Body of pancreas (tissue), 4 donors: ENCODE measurements around the gene WTAP. TPM values are rescaled to one million over a fixed set of nuclear protein-coding genes. Genes with fewer than 3 reads are reported as not detected.
"Not testable (repeated sequence)": the region's sequence is repeated elsewhere in the genome, so short reads cannot be mapped to it uniquely, and the experiment has no call there.

ENCODE experiments used
- ATAC-seq: fragments of 150-250 bp; one replicate; pipeline ENCODE4 v1.9.1; 2016
- DNase-seq, 4 donors: peaks; one replicate each; pipeline ENCODE4 v3.0.0-alpha.2; 2019
- H3K27ac ChIP-seq, 4 donors: fragments of 200-600 bp; sonication (generic); 1 replicate in 3 of 4; 2 replicates in 1 of 4; pipeline versions ENCODE4 v1.5.1 to v1.6.1; 2016 to 2019; ENCODE audit warnings: mild to moderate bottlenecking in 1 of 4, mixed read lengths in 1 of 4, moderate library complexity in 1 of 4
- H3K27me3 ChIP-seq, 2 donors: fragments of 200-600 bp; sonication (generic); one replicate each; pipeline ENCODE4 v1.6.0; 2016; ENCODE audit warnings: mild to moderate bottlenecking in 1 of 2
- H3K36me3 ChIP-seq, 2 donors: fragments of 200-600 bp; sonication (generic); replicated peaks in 1 of 2; 2 replicates each; pipeline ENCODE4 v1.5.1; 2016; ENCODE audit warnings: low read depth in 2 of 2; ENCODE audit not compliant: insufficient read depth in 1 of 2
- H3K4me1 ChIP-seq: fragments of 200-600 bp; sonication (generic); one replicate; pipeline ENCODE4 v1.6.0; 2016
- H3K4me3 ChIP-seq, 2 donors: fragments of 200-600 bp; sonication (generic); 1 replicate in 1 of 2; 2 replicates in 1 of 2; pipeline ENCODE4 v1.5.1; 2016 to 2019
- H3K9me3 ChIP-seq, 3 donors: fragments of 200-600 bp; sonication (generic); 1 replicate in 2 of 3; 2 replicates in 1 of 3; pipeline ENCODE4 v1.5.1; 2016
- CTCF ChIP-seq, 7 experiments: fragments of 450-650 bp in 4 of 7; fragments of 200-600 bp in 3 of 7; sonication (generic) in 3 of 7; IDR thresholded peaks; one replicate each; pipeline ENCODE4 v1.5.1; 2016 to 2019; ENCODE audit warnings: antibody characterized with exemption in 7 of 7
- POLR2A ChIP-seq, 3 donors: fragments of 450-650 bp; IDR thresholded peaks; one replicate each; pipeline ENCODE4 v1.6.1; 2016; ENCODE audit warnings: antibody characterized with exemption in 3 of 3, mild to moderate bottlenecking in 2 of 3
- WGBS, 2 donors: methylation state at CpG; one replicate each; pipeline ENCODE4 v1.1.5; 2017; 5-methylcytosine and 5-hydroxymethylcytosine counted together
- intact Hi-C: fragments of 100-400 bp; cut with DNase I; formaldehyde crosslinking; loops from one replicate; pipeline ENCODE4 v1.15.1; 2023
- total RNA-seq, 2 donors: library from RNA; depleted of rRNA; stranded (reverse); fragments of >200 nt; gene quantifications; one replicate each; pipeline ENCODE4 v1.1.0, GENCODE V29; 2016

The WTAP gene
- total RNA-seq, 2 donors from 2014 or later: 56.8 to 58.7 TPM

GRCh38 chr6:159720708-159721107 lies 6.6 kb upstream of the WTAP start:
- 33 to 48% methylated on average over 7 of the region's 7 CpGs for WGBS, 2 donors
- no peaks in the 10 kb centered on the region for H3K27me3 ChIP-seq
- H3K27ac ChIP-seq: no peak overlapping the region
- intact Hi-C loops: no loop called here
- no peaks in the 10 kb centered on the region for H3K36me3 ChIP-seq
- DNase-seq: peak; percentile 52 to 76 (median 58)
- H3K4me3 ChIP-seq: no peak overlapping the region
- H3K9me3 ChIP-seq: no peaks in the 10 kb centered on the region
- peaks cover 63% of the 10 kb centered on the region for H3K4me1 ChIP-seq
- no peak for ATAC-seq
- TF ChIP-seq POLR2A (IDR thresholded peaks at IDR 0.05): no peak
- peak; percentile 12 to 72 (median 45) for TF ChIP-seq CTCF (IDR thresholded peaks at IDR 0.05)

GRCh38 chr6:159721981-159722380 lies 5.3 kb upstream of the WTAP start:
- H3K4me3 ChIP-seq, intact Hi-C loops, DNase-seq, H3K9me3 ChIP-seq, H3K36me3 ChIP-seq, ATAC-seq, H3K27me3 ChIP-seq, H3K27ac ChIP-seq: not testable (repeated sequence)
- H3K4me1 ChIP-seq: peaks cover 54% of the 10 kb centered on the region
- WGBS, 2 donors: 97 to 100% methylated on average over 3 of the region's 3 CpGs

DNA sequence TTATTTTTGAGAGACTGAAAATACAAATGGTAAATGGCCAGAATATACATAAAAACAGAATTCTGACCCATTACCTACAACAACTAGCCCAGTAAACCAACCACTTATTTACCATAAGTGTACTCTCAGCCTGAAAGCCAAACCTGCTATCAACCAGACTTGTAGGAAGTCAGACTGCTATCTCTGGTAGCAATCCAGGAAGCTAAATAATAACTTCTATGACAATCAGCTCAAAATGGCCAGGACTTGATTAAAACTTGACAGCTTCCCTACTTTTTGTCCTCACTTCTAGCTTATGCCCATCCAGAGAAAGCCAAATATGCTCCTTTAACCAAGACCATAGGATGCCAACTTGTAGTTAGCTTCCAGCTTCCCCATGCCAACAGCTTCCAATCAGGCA lies 4.7 kb upstream of the WTAP start:
- TF ChIP-seq POLR2A (IDR thresholded peaks at IDR 0.05) (no peak), CTCF (IDR thresholded peaks at IDR 0.05) (no peak)
- DNase-seq (no peak), ATAC-seq (no peak)
- intact Hi-C loops: no loop called here
- no peak overlapping the region for H3K27ac ChIP-seq
- H3K36me3 ChIP-seq: no peaks in the 10 kb centered on the region
- H3K4me3 ChIP-seq: no peak overlapping the region
- no peaks in the 10 kb centered on the region for H3K9me3 ChIP-seq
- H3K4me1 ChIP-seq: peaks cover 48% of the 10 kb centered on the region
- no peaks in the 10 kb centered on the region for H3K27me3 ChIP-seq

GRCh38 chr6:159723259-159723658 lies 4.0 kb upstream of the WTAP start:
- no peak overlapping the region for H3K27ac ChIP-seq
- H3K4me3 ChIP-seq: no peak overlapping the region
- TF ChIP-seq CTCF (IDR thresholded peaks at IDR 0.05) (no peak), POLR2A (IDR thresholded peaks at IDR 0.05) (no peak)
- intact Hi-C loops: no loop called here
- no peaks in the 10 kb centered on the region for H3K9me3 ChIP-seq
- H3K27me3 ChIP-seq: no peaks in the 10 kb centered on the region
- H3K4me1 ChIP-seq: peaks cover 45% of the 10 kb centered on the region
- 62 to 69% methylated on average over 2 of the region's 2 CpGs for WGBS, 2 donors
- DNase-seq (no peak), ATAC-seq (no peak)
- H3K36me3 ChIP-seq: no peaks in the 10 kb centered on the region

DNA sequence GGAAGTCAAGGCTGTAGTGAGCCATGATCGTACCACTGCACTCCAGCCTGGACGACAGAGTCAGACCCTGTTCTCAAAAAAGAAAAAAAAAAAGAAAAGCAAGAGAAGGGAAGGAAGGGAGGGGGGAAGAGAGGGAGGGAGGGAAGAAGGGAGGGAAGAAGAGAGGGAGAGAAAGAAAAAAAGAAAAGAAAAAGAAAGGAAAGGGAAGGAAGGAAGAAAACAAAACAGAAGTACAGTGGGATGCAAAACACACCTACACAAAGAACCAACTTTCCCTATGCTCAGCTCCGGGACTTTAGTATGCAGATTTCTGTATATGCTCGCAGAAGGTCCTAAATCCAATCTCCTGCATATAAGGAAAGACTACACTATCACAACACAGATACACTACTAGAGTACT lies 2.5 kb upstream of the WTAP start:
- no peak for ATAC-seq
- Histone ChIP-seq H3K27me3 (no peaks in the 10 kb centered on the region), H3K9me3 (no peaks in the 10 kb centered on the region), H3K4me3 (no peak overlapping the region), H3K36me3 (no peaks in the 10 kb centered on the region), H3K27ac (no peak overlapping the region), H3K4me1 (peaks cover 41% of the 10 kb centered on the region)
- 85 to 88% methylated on average over 4 of the region's 4 CpGs for WGBS, 2 donors
- TF ChIP-seq POLR2A (IDR thresholded peaks at IDR 0.05): no peak
- TF ChIP-seq CTCF (IDR thresholded peaks at IDR 0.05): no peak
- DNase-seq: no peak
- intact Hi-C loops: no loop called here

GRCh38 chr6:159725208-159725607 lies 2.1 kb upstream of the WTAP start:
- peaks cover 45% of the 10 kb centered on the region for H3K4me1 ChIP-seq
- H3K27me3 ChIP-seq, H3K36me3 ChIP-seq, DNase-seq, H3K4me3 ChIP-seq, H3K9me3 ChIP-seq, H3K27ac ChIP-seq, intact Hi-C loops, ATAC-seq: not testable (repeated sequence)
- 95 to 96% methylated on average over 3 of the region's 3 CpGs for WGBS, 2 donors
